ENCODE measurements around the gene RPS19BP1.

DNA sequence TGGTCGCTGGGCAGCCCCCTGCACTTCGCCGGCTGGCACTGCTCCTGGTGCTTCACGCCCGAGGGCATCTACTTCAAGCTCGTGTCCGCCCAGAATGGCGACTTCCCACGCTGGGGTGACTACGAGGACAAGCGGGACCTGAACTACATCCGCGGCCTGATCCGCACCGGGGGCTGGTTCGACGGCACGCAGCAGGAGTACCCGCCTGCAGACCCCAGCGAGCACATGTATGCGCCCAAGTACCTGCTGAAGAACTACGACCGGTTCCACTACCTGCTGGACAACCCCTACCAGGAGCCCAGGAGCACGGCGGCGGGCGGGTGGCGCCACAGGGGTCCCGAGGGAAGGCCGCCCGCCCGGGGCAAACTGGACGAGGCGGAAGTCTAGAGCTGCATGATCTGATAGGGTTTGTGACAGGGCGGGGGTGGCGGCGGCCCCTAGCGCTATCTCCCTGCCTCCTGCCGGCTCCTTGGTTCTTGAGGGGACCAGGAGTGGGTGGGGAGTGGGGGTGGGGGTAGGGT, 43.9 kb downstream of the RPS19BP1 start:
- no peak for TF ChIP-seq POLR2A (IDR thresholded peaks at IDR 0.05)
- no peak for TF ChIP-seq EP300 (IDR thresholded peaks at IDR 0.05)
- TF ChIP-seq, protein P1, sequence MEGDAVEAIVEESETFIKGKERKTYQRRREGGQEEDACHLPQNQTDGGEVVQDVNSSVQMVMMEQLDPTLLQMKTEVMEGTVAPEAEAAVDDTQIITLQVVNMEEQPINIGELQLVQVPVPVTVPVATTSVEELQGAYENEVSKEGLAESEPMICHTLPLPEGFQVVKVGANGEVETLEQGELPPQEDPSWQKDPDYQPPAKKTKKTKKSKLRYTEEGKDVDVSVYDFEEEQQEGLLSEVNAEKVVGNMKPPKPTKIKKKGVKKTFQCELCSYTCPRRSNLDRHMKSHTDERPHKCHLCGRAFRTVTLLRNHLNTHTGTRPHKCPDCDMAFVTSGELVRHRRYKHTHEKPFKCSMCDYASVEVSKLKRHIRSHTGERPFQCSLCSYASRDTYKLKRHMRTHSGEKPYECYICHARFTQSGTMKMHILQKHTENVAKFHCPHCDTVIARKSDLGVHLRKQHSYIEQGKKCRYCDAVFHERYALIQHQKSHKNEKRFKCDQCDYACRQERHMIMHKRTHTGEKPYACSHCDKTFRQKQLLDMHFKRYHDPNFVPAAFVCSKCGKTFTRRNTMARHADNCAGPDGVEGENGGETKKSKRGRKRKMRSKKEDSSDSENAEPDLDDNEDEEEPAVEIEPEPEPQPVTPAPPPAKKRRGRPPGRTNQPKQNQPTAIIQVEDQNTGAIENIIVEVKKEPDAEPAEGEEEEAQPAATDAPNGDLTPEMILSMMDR (IDR thresholded peaks at IDR 0.05) = no peak

Data from gastroesophageal sphincter (tissue), 3 donors.